Fibroblast of peridontal ligament (primary cell): ENCODE measurements around the gene RBBP8NL.
A peak's percentile ranks its signal among the peaks of the same experiment; 100 is the strongest.
"Not testable (repeated sequence)": the region's sequence is repeated elsewhere in the genome, so short reads cannot be mapped to it uniquely, and the experiment has no call there.

Experiments
- DNase-seq: peaks from one replicate; pipeline ENCODE4 v3.0.0-alpha.2; 2010; ENCODE audit errors: extremely low read depth

The RBBP8NL gene

DNA sequence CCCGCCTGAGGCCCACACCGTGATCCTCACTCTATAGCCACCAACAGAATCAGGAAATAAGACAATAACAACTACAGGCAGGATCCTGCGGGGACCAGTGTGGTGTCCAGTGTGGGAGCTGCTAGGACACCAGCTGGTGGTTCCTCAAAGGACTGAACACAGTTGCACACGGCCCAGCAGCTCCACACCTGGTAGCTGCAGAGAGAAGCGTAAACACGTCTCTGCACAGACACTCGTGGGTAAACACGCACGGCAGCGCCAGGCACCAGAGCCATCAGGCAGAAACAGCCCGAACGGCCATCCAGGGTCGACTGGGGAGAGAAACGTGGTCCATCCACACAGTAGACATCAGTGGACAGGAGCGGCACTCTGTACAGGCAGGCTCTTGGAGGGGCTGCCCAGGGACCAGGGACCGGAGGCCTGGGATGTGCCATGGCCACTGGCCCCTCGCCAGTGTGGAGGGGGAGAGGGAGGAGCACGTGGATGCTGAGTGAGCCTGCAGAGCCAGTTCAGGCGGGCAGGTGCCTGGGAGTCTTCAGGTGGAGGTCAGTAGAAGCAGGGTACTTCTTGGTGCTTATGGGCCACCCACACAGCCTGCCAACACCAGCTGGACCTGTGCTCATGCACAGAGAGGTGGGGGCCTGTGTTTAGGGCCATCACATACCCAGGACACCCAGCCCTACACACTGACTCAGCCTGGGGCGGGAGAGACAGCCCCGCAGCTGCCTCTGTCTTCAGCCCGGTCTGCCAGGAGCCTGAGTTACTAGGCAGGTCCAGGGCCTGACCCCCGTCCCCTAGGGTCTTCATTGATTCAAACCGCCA lies 52.8 kb downstream of the RBBP8NL start:
- DNase-seq, result no peak

- DNase-seq, result not testable (repeated sequence)
These were observed 53.6 kb downstream of the RBBP8NL start for GRCh38 chr20:62373631-62374179.

DNA sequence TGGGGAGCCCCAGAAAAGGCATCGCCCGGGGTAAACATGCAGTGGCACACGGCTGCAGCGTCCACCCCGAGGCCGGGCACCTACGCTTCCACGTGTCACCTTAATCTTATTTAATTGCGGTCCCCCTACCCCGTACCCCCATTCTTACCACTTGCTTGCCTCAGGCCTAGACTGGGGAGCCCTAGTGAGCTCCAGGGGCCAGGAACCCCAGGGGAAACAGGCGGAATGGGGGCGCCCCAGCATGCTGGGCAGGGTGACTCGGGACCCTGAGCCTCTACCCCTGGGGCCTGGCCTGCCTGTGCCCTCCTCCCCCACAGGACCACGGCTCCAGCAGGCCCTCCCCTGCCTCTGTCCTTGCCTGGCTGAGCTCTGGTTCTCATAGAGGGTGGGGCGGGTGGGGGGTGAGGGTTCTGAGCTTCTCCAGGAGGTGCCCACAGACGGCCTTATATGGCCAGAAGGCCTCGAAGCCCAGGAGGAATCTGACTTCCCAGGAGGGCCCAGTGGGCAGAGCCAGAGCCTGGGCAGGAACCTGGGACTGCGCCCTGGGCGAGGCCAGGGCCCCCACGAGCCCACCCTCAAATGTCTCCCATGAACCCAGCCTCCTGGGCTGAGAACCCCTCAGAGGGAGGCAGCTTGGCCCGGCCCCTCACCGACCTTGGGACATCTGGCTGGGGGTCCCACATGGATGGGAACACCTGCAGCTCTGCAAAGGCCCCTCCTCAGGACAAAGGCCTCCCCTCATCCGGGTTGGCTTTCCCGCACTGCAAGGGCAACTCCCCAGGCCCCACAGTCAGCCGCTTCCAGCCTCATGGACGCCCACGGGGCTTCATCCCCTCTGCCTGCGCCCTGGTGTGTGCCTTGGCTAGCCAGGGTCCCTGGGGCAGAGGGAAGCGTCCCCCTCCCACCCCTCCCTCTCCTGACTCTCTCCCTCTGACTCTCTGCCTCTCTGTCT lies 55.0 kb downstream of the RBBP8NL start:
- DNase-seq, result no peak

GRCh38 chr20:62371588-62372041 lies 55.7 kb downstream of the RBBP8NL start:
- DNase-seq, result no peak

GRCh38 chr20:62370807-62371587 lies 56.3 kb downstream of the RBBP8NL start:
- no peak for DNase-seq

DNA sequence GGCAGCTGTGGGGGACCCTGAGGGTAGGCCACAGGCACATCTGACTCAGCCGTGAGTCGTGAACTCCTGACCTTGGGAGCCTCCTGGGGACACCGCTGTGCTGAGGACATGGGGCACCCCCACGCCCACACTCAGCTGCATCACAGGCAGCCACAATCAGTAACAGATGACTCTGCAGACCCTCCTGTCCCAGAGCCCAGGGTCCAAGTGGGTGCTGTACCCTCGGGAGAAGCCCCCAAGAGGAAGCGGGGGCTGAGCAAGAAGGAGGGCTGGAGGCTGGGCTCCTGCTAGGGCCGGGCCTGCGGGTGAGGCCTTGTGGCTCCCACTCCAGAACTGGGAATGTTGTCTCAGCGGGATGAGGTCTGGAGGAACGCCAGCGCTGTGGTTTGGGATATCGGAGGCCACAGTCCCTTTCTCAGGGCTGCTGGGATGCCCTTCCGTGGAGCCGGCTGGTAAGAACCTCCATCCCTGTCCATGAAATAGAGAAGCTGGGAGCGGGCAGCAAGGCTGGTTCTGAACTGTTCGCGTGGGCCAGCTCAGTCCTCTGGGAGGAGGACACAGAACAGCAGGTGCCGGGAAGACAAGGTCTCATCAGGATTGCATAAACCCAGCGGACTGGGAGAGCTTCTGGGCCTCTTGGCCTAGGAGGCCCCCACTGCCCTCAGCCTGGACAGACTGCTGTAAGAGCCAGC lies 57.1 kb downstream of the RBBP8NL start:
- peak; percentile 89 for DNase-seq

DNA sequence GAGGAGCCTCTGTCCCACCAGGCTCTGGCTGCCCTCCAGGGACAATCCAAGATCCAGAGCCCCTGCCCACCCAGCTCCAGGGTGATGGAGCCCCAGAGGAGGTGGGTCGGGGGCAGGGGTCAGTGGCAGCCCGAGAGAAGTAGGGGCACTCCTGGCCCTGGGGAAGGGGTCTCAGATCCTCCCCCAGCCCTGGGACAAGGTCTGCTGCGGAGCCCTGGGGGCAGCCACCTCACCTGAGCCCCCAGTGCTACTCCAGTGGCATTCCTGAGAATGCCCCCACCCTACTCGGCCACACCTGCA lies 57.6 kb downstream of the RBBP8NL start:
- no peak for DNase-seq

- DNase-seq, result no peak
These were observed 58.1 kb downstream of the RBBP8NL start for GRCh38 chr20:62368976-62369814.

- no peak for DNase-seq
These were observed 58.9 kb downstream of the RBBP8NL start for GRCh38 chr20:62368392-62368975.

DNA sequence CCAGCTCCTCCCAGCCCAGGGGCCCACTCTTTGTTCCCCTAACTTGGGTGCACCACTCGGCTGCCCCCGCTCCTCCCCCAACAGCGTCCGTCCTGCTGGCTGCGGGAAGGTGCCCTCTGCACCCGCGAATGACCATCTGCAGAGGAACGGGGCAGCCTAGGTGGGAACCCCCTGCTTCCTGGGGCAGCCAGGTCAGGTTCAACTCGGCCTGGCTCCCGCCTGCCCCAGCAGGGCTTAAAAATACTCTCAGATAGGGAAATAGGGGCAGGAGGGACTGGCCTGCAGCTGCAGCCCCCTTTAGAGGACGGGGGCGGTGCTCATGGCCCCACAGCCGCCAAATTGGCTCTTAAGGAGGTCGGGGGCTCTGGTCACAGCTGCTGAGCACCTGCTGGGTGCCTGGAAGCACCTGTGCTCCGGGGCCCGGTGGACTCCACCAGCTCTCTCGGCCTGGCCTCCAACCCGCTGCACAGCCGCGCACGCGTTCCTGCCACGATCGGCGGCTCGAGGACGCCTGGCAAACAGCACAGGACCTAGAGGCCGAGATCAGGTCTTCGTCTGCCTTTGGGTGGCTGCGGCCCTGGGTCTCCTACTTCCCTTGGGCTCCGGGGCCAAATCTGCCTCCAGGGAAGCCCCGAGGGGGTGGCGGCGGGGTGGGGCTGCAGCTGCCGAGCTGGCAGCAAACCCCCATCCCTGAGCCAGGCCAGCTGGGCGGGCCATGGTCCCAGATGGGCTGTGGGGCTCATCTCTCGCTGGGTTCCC lies 59.5 kb downstream of the RBBP8NL start:
- DNase-seq, result no peak

- DNase-seq, result no peak
These were observed 60.2 kb downstream of the RBBP8NL start, which contains the start of gene LAMA5 for GRCh38 chr20:62367136-62367632. Gene LAMA5 (minus strand): TSS chr20:62367312. CDS start chr20:62367245, 67 bp downstream.

GRCh38 chr20:62366370-62367135 lies 60.8 kb downstream of the RBBP8NL start:
- no peak for DNase-seq

- DNase-seq, result no peak
These were observed 61.4 kb downstream of the RBBP8NL start for GRCh38 chr20:62365814-62366369.

GRCh38 chr20:62364911-62365736 lies 62.2 kb downstream of the RBBP8NL start:
- DNase-seq, result no peak

- DNase-seq, result no peak
These were observed 63.2 kb downstream of the RBBP8NL start for GRCh38 chr20:62363920-62364851.
